ENCODE results near the gene ELK4. TPM values are rescaled to one million over a fixed set of nuclear protein-coding genes. Genes with fewer than 3 reads are reported as not detected.

Gene ELK4
- total and polyA plus RNA-seq, 2 donors (not counting 3 experiments of a cell fraction or from before 2014, with no cell fraction given), result 8.7 to 107 TPM

DNA sequence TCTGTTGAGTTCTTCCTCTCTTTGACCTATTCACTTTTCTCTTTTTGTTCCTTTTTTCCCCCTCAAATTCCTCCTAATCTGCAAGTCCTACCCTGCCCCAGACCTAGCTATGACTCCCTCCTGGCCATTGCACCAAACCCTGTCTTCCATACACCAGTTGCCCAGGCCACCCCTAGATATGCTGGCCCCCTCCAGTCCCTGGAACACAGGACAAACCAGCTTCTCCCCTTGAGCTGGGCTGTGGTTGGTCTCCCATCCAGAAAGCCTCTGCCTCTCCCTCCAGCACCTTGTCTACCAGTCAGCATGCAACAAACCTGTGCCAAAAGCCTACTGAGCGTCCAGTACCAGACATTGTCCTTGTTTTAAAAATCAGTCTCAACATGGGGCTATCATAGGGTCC, 59.4 kb downstream of the ELK4 start:
- dilution Hi-C loops (cut with MboI; ENCODE audit: extremely low pct_ligation_motif_present, low sequenced_read_pairs) (no loop called here), intact Hi-C loops (cut with micrococcal nuclease) (no loop called here)
- H3K27ac ChIP-seq (ENCODE audit: insufficient read depth, low read depth, low read length), result no peak overlapping the region
- no peaks in the 10 kb centered on the region for H3K79me2 ChIP-seq (ENCODE audit: control insufficient read depth, insufficient read depth, low read length)
- no peak for FAIRE-seq
- no TSS peak for BruUV-seq (replicated peaks)
- H3K36me3 ChIP-seq (ENCODE audit: control insufficient read depth in 2 of 2, extremely low read depth in 1 of 2, insufficient read depth in 2 of 2, low read length in 2 of 2), result no peaks in the 10 kb centered on the region
- H3K4me3 ChIP-seq (replicated peaks in 1 of 3; ENCODE audit: insufficient read depth in 1 of 3, low read depth in 1 of 3, low read length in 3 of 3), result no peak overlapping the region
- H3K9me1 ChIP-seq (replicated peaks; ENCODE audit: control insufficient read depth, extremely low read depth, insufficient read depth, low read length), result no peaks in the 10 kb centered on the region
- no peak overlapping the region for H2AFZ ChIP-seq (ENCODE audit: low read depth, low read length)
- H3K9ac ChIP-seq (replicated peaks; ENCODE audit: extremely low read depth, insufficient read depth, low read length), result no peak overlapping the region
- TF ChIP-seq JUN (IDR thresholded peaks at IDR 0.05; ENCODE audit: borderline replicate concordance, insufficient read depth, insufficient read length, low read depth) (no peak), POLR2A (IDR thresholded peaks at IDR 0.05; ENCODE audit: low read depth, low read length) (no peak), POLR2AphosphoS5 (IDR thresholded peaks at IDR 0.05; ENCODE audit: insufficient read depth, low read depth, low read length) (no peak), CTCF (IDR thresholded peaks at IDR 0.05; ENCODE audit: extremely low read depth in 1 of 2, insufficient read depth in 1 of 2, low read depth in 1 of 2, low read length in 2 of 2) (no peak), EZH2 (IDR thresholded peaks at IDR 0.05; ENCODE audit: borderline replicate concordance, low read depth, low read length, severe bottlenecking) (no peak)
- H4K20me1 ChIP-seq (replicated peaks; ENCODE audit: control insufficient read depth, extremely low read depth, insufficient read depth, low read length), result no peaks in the 10 kb centered on the region
- DNase-seq (ENCODE audit: low read depth, low spot score), result no peak
- H3K4me2 ChIP-seq (ENCODE audit: insufficient read depth, low read length), result no peak overlapping the region
- POLR2A ChIA-PET, result no interaction called here
- peaks cover 44 to 51% of the 10 kb centered on the region in 2 experiments for H3K27me3 ChIP-seq (ENCODE audit: control insufficient read depth in 2 of 2, insufficient read depth in 2 of 2, low read length in 2 of 2)
- H3K4me1 ChIP-seq (ENCODE audit: control insufficient read depth, extremely low read depth, insufficient read depth, low read length), result no peaks in the 10 kb centered on the region
- CTCF ChIA-PET, result interaction anchor here (0.9 to 3.3 kb wide), 9 partner anchors 10 to 218 kb away, joined by 3 to 11 read pairs (median 4); partner anchors contain the start of gene ELK4
- H3K9me3 ChIP-seq (replicated peaks; ENCODE audit: control insufficient read depth, insufficient read depth, low read length), result no peaks in the 10 kb centered on the region

DNA sequence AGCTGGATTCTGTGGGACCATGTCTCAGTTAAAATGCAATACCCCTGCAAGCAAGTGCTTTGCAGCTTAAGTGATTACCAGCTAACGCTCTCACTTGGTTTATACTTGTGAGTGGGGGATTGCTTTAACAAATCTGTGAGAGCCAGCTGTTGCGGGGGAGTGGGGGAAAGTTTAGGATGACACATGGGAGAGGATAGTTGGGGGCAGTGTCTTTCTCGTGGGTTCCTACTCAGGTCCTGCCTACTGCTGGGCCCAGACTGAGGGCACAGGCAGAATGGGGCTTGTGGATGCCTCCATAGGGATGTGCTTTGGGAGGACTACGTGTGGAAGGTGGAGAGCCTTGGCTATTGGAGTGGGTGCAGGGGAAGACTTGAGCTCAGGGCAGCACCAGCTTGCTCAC, 60.1 kb downstream of the ELK4 start:
- H2AFZ ChIP-seq (ENCODE audit: low read depth, low read length), result no peak overlapping the region
- H3K9me1 ChIP-seq (replicated peaks; ENCODE audit: control insufficient read depth, extremely low read depth, insufficient read depth, low read length), result no peaks in the 10 kb centered on the region
- FAIRE-seq, result no peak
- H3K4me2 ChIP-seq (ENCODE audit: insufficient read depth, low read length), result no peak overlapping the region
- no peak overlapping the region for H3K27ac ChIP-seq (ENCODE audit: insufficient read depth, low read depth, low read length)
- ChIA-PET POLR2A (interaction anchor here (0.5 kb wide), 1 partner anchor 141 kb away, joined by 3 read pairs; no protein-coding TSS in a partner anchor), CTCF (interaction anchor here (0.9 to 3.3 kb wide), 9 partner anchors 16 to 218 kb away, joined by 3 to 11 read pairs (median 4); partner anchors contain the start of gene ELK4)
- H3K4me3 ChIP-seq (replicated peaks in 1 of 3; ENCODE audit: insufficient read depth in 1 of 3, low read depth in 1 of 3, low read length in 3 of 3), result no peak overlapping the region
- H3K9ac ChIP-seq (replicated peaks; ENCODE audit: extremely low read depth, insufficient read depth, low read length), result no peak overlapping the region
- intact Hi-C loops (cut with micrococcal nuclease), result no loop called here
- TF ChIP-seq FOS (IDR thresholded peaks at IDR 0.05; ENCODE audit: borderline replicate concordance, insufficient read depth, low read length) (no peak), POLR2AphosphoS5 (IDR thresholded peaks at IDR 0.05; ENCODE audit: insufficient read depth, low read depth, low read length) (no peak), GATA2 (IDR thresholded peaks at IDR 0.05; ENCODE audit: insufficient read depth, insufficient read length, low read depth, low read length) (no peak), JUN (IDR thresholded peaks at IDR 0.05; ENCODE audit: borderline replicate concordance, insufficient read depth, insufficient read length, low read depth) (no peak), POLR2A (IDR thresholded peaks at IDR 0.05; ENCODE audit: low read depth, low read length) (no peak), MYC (IDR thresholded peaks at IDR 0.05; ENCODE audit: low read depth, low read length) (no peak), CTCF (IDR thresholded peaks at IDR 0.05; ENCODE audit: extremely low read depth in 1 of 2, insufficient read depth in 1 of 2, low read depth in 1 of 2, low read length in 2 of 2) (no peak), EZH2 (IDR thresholded peaks at IDR 0.05; ENCODE audit: borderline replicate concordance, low read depth, low read length, severe bottlenecking) (no peak)
- TF ChIP-seq, protein P1, sequence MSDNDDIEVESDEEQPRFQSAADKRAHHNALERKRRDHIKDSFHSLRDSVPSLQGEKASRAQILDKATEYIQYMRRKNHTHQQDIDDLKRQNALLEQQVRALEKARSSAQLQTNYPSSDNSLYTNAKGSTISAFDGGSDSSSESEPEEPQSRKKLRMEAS (IDR thresholded peaks at IDR 0.05; ENCODE audit: insufficient read depth, insufficient read length), result no peak
- H3K27me3 ChIP-seq (ENCODE audit: control insufficient read depth in 2 of 2, insufficient read depth in 2 of 2, low read length in 2 of 2), result peaks cover 50 to 53% of the 10 kb centered on the region in 2 experiments
- H4K20me1 ChIP-seq (replicated peaks; ENCODE audit: control insufficient read depth, extremely low read depth, insufficient read depth, low read length), result no peaks in the 10 kb centered on the region
- no peaks in the 10 kb centered on the region for H3K79me2 ChIP-seq (ENCODE audit: control insufficient read depth, insufficient read depth, low read length)
- dilution Hi-C loops (cut with MboI; ENCODE audit: extremely low pct_ligation_motif_present, low sequenced_read_pairs), result no loop called here
- no peak for DNase-seq (ENCODE audit: low read depth, low spot score)
- H3K4me1 ChIP-seq (ENCODE audit: control insufficient read depth, extremely low read depth, insufficient read depth, low read length), result no peaks in the 10 kb centered on the region
- BruUV-seq (replicated peaks), result no TSS peak
- no peaks in the 10 kb centered on the region for H3K9me3 ChIP-seq (replicated peaks; ENCODE audit: control insufficient read depth, insufficient read depth, low read length)
- H3K36me3 ChIP-seq (ENCODE audit: control insufficient read depth in 2 of 2, extremely low read depth in 1 of 2, insufficient read depth in 2 of 2, low read length in 2 of 2), result no peaks in the 10 kb centered on the region
